Measurements from ENCODE around the gene ARID3C. TPM values are rescaled to one million over a fixed set of nuclear protein-coding genes. Genes with fewer than 3 reads are reported as not detected.

The ARID3C gene
- total RNA-seq, 1 donor, result not detected

GRCh38 chr9:34606905-34607304 is 22.0 kb downstream of the ARID3C start:
- TF ChIP-seq, protein P1, sequence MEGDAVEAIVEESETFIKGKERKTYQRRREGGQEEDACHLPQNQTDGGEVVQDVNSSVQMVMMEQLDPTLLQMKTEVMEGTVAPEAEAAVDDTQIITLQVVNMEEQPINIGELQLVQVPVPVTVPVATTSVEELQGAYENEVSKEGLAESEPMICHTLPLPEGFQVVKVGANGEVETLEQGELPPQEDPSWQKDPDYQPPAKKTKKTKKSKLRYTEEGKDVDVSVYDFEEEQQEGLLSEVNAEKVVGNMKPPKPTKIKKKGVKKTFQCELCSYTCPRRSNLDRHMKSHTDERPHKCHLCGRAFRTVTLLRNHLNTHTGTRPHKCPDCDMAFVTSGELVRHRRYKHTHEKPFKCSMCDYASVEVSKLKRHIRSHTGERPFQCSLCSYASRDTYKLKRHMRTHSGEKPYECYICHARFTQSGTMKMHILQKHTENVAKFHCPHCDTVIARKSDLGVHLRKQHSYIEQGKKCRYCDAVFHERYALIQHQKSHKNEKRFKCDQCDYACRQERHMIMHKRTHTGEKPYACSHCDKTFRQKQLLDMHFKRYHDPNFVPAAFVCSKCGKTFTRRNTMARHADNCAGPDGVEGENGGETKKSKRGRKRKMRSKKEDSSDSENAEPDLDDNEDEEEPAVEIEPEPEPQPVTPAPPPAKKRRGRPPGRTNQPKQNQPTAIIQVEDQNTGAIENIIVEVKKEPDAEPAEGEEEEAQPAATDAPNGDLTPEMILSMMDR (IDR thresholded peaks at IDR 0.05; ENCODE audit: insufficient read depth, low read depth, low read length), result no peak
- no peak for DNase-seq (ENCODE audit: low read depth)
- H3K4me3 ChIP-seq (ENCODE audit: low read depth, low read length), result no peak overlapping the region

DNA sequence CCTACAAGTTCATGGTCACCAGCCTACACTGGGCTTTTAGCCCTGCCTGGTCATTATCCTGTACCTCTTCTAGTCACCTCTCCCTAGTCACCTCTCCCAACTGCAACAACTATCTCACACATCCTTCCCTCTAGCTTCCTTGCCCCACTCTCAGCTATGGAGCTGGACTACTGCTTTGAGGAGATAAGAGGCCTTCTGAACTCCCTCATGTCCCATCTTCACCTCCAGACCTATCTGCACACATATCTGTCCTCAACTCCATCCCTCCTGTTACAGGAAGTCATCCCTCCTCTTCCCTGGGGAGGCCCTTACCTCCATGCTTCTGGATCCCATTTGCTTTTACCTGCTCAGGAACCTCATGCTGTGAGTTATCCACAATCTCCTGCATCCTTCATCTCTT is 22.7 kb downstream of the ARID3C start:
- TF ChIP-seq, protein P1 (IDR thresholded peaks at IDR 0.05; ENCODE audit: insufficient read depth, low read depth, low read length), result no peak
- H3K4me3 ChIP-seq (ENCODE audit: low read depth, low read length), result no peak overlapping the region
- no peak for DNase-seq (ENCODE audit: low read depth)

- TF ChIP-seq, protein P1 (IDR thresholded peaks at IDR 0.05; ENCODE audit: insufficient read depth, low read depth, low read length), result peak; percentile 93
- no peak overlapping the region for H3K4me3 ChIP-seq (ENCODE audit: low read depth, low read length)
- peak; percentile 71 for DNase-seq (ENCODE audit: low read depth)
Observed at GRCh38 chr9:34603610-34604231, 25.1 kb downstream of the ARID3C start.

DNA sequence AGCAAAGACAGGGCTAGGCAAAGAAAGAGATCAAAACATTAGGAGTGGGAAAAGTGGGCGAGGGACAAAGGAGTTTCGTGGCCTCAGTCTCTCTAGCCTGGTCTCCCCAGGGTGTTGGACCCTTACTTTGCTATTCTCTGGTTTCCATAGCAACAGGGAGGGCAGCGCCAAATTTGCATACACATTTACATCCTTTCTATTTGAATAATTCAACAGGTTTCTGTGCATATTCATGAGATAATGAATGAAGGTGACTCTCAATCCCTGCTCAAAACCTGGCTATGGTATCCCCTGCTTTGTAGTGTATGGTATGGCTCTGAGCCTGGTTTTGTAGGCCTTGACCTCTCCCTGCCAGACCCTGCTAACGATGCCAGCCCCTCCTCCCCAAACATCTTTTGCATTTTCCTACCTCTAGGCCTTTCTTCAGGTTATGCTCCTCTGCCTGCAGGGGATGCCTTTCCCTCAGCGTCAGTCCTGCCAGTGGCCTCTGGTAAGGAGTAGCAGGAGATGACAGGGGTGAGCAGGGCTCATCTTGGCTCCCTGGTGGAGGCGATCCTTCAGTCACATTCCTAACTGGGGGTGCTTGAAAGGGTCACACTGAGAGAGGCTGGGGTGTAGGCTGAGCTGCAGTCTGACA is 26.8 kb downstream of the ARID3C start:
- DNase-seq (ENCODE audit: low read depth), result no peak

DNA sequence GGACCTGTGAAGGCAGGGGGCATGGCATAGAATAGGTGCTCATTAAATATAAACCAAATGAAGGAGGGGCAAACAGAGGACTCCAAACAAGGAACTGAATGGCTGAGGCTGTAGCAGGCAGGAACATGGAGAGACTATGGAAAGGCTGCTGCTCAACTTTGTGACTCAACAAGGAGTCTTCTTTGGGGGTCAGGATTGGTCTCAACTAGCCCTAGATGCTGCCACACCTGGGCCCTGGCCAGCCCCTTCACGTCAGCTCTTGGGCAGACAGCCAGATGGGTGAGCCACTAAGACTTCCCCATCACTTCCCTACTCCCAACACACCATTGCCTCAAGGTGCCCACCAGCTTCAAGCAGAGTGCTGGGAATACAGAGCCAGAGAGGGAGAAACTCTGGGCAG is 28.0 kb downstream of the ARID3C start:
- TF ChIP-seq, protein P1 (IDR thresholded peaks at IDR 0.05; ENCODE audit: insufficient read depth, low read depth, low read length), result no peak
- no peak for DNase-seq (ENCODE audit: low read depth)
- H3K4me3 ChIP-seq (ENCODE audit: low read depth, low read length), result no peak overlapping the region

More for the DNA sequence above, 26.8 kb downstream of the ARID3C start:
- TF ChIP-seq, protein P1 (IDR thresholded peaks at IDR 0.05; ENCODE audit: insufficient read depth, low read depth, low read length), result no peak
- no peak overlapping the region for H3K4me3 ChIP-seq (ENCODE audit: low read depth, low read length)

GRCh38 chr9:34599546-34599945 is 29.3 kb downstream of the ARID3C start:
- no peak overlapping the region for H3K4me3 ChIP-seq (ENCODE audit: low read depth, low read length)
- DNase-seq (ENCODE audit: low read depth), result no peak
- TF ChIP-seq, protein P1 (IDR thresholded peaks at IDR 0.05; ENCODE audit: insufficient read depth, low read depth, low read length), result no peak
